Measurements from ENCODE around the gene KCTD5.
"Not testable (repeated sequence)": the region's sequence is repeated elsewhere in the genome, so short reads cannot be mapped to it uniquely, and the experiment has no call there.

The KCTD5 gene, protein sequence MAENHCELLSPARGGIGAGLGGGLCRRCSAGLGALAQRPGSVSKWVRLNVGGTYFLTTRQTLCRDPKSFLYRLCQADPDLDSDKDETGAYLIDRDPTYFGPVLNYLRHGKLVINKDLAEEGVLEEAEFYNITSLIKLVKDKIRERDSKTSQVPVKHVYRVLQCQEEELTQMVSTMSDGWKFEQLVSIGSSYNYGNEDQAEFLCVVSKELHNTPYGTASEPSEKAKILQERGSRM

DNA sequence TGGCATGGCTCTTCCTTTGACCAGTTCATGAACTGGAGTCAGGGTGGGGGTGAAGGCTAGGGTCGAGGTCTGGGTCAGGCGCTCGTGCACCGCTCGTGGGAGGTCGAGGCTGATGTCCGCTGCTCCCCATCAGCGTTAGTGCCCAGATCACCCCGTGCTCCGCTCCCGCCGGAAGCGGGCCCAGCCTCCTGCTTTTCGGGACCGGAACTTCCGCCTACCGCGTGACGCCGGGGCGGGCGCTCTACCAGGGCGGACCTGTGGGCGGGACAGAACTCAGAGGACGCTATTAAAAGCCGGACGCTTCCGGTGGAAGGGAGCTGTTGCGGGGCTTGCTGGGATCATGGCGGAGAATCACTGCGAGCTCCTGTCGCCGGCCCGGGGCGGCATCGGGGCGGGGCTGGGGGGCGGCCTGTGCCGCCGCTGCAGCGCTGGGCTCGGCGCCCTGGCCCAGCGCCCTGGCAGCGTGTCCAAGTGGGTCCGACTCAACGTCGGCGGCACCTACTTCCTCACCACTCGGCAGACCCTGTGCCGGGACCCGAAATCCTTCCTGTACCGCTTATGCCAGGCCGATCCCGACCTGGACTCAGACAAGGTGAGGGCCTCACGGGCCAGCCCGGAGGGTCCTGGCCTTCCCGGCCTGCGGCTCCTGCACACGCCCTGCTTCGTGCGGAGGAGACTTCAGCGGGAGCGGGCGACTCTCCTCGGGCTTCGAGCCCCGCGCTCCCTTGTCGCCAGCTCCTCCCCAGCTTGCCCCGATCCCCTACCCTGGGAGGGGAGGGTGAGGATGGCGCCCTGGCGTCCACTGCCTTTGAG, at the start of gene KCTD5:
Gene KCTD5 (plus strand): TSS at position 315 of the 813 bp plus-strand sequence. CDS start 26 bp downstream, at position 341.
- peak; percentile 98 for DNase-seq

DNA sequence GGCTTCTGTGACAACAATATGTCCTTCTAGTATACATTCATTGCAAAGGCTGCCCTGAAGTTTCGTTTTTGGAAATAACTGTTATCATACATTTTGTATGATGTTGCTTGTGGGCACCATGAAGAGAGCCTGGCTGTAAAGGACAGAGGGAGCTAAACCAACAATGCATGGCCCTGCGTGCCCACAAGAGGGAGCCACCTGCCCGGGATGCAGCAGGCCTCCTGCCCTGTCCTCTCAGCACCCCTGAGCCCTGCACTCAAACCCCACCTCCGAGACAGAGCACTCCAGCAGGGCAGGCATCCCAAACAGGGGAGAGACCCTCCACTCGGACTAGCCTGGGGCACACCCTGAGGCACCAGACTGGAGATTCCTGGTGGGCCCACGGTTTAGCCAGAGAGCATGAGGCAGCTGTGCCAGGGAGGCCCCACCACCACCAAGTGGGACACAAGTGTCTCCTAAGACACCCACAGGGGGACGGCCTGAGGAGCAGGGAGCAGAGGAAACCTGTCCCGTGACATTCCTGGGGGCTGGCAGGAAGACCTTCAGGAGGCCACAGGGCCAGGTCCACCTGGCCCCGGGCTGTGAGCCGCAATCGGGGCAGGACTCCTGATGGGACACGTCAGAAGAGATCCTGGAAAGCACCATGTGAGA, 43.1 kb upstream of the KCTD5 start:
- DNase-seq, result peak; percentile 53

GRCh38 chr16:2639722-2640072, 42.6 kb upstream of the KCTD5 start:
- not testable (repeated sequence) for DNase-seq

GRCh38 chr16:2642561-2642960, 39.8 kb upstream of the KCTD5 start:
- not testable (repeated sequence) for DNase-seq

- DNase-seq, result not testable (repeated sequence)
Measured at GRCh38 chr16:2644754-2645453, 37.4 kb upstream of the KCTD5 start.

DNA sequence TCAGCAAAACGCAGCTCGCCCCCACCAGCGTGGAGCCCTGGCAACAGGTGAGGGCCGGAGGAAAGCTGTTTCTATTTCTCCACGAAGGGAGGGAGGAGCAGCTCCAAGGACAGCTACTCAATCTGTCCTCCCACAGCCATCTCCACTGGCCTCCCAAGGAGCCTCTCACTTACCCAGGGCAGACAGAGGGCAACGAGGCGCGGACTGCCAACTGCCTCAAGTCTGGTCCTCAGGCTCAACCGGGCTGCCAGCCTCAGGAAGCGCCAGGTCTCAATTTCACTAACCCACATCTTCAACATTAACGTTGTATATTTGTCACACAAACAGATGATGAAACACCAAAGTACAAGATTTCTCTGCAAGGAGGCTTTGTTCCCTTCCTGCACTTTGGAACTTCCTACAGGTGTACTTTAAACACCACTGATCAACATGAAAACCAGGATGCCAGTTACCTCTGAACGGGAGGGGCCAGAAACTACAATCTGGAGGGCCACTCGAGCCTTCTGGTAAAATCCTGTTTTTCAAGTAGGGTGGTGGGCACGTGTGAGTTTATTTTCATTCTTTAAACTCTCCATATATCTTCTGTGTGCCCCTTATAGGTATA, 31.0 kb upstream of the KCTD5 start:
- not testable (repeated sequence) for DNase-seq

DNA sequence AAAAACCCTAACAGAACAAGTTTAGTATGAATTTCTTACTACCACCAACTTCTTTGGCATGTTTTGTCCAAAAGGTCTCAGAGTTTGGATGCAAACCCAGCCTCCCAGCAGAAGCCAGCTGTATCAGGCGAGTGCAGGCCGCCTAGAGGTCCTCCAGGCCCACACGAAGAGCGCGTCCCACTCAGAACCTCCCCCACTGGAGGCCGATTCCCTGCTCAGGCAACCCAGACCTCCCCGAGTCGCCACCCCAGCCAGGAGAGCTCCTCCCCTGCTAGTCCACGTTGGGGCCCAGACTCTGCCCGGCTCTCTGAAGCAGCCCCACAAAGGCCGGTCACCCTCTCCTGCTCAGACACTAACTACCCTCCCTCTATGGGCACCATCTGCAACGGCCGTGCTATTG, 28.4 kb upstream of the KCTD5 start:
- not testable (repeated sequence) for DNase-seq

GRCh38 chr16:2654949-2655348, 27.4 kb upstream of the KCTD5 start:
- DNase-seq, result not testable (repeated sequence)

GRCh38 chr16:2656985-2657384, 25.3 kb upstream of the KCTD5 start:
- DNase-seq, result no peak

GRCh38 chr16:2657803-2658202, 24.5 kb upstream of the KCTD5 start:
- not testable (repeated sequence) for DNase-seq

GRCh38 chr16:2659560-2659959, 22.8 kb upstream of the KCTD5 start:
- DNase-seq, result not testable (repeated sequence)

GRCh38 chr16:2660014-2660662, 22.2 kb upstream of the KCTD5 start:
- not testable (repeated sequence) for DNase-seq

- peak; percentile 24 for DNase-seq
Measured at GRCh38 chr16:2660755-2661373, 21.5 kb upstream of the KCTD5 start.

GRCh38 chr16:2663553-2664546, 18.5 kb upstream of the KCTD5 start:
- DNase-seq, result peak; percentile 74

- DNase-seq, result no peak
Measured at GRCh38 chr16:2664574-2664982, 17.7 kb upstream of the KCTD5 start.

GRCh38 chr16:2666671-2667070, 15.7 kb upstream of the KCTD5 start:
- DNase-seq, result not testable (repeated sequence)

DNA sequence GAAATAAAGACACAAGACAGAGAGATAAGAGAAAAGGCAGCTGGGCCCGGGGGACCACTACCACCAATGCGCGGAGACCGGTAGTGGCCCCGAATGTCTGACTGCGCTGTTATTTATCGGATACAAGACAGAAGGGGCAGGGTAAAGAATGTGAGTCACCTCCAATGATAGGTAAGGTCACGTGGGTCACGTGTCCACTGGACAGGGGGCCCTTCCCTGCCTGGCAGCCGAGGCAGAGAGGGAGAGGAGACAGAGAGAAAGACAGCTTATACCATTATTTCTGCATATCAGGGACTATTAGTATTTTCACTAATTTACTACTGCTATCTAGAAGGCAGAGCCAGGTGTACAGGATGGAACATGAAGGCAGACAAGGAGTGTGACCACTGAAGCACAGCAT, 12.7 kb upstream of the KCTD5 start:
- not testable (repeated sequence) for DNase-seq

- peak; percentile 70 for DNase-seq
Measured at GRCh38 chr16:2670017-2670416, 12.3 kb upstream of the KCTD5 start.

DNA sequence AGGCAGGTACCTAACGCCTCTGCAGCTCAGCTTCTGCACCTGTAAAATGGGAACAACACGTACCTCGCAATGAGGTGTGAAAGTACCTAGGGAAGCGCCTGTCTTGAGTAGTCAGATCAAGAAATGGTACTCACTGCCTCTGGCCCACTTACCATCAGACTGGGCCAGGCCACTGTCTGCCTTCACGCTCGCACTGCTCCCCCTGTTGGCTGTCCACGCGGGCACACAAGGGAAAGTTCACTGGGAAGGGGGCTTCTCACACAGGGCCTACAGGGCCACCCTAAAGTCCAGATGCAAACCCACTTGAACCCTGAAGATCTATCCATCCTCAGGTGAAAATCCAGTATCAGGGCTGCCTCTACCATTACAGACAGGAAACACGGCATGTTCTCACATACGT, 11.1 kb upstream of the KCTD5 start:
- DNase-seq, result not testable (repeated sequence)

GRCh38 chr16:2671741-2672140, 10.6 kb upstream of the KCTD5 start:
- DNase-seq, result no peak

Data from activated CD4-positive, alpha-beta T cell treated with anti-CD3 and anti-CD28 coated beads, Interleukin-2, amount 50 U/mL, for 16 hours (primary cell).